Peyer's patch (tissue), 4 donors: Measurements from ENCODE around the gene COPS2. TPM values are rescaled to one million over a fixed set of nuclear protein-coding genes. Genes with fewer than 3 reads are reported as not detected.

Source experiments
- DNase-seq, 3 donors: peaks; one replicate each; pipeline ENCODE4 v3.0.0-alpha.2; 2017 to 2019
- H3K27ac ChIP-seq, 4 donors: fragments of 200-600 bp; sonication (generic); one replicate each; pipeline ENCODE4 v1.5.1; 2016 to 2019
- H3K27me3 ChIP-seq, 2 donors: fragments of 200-600 bp; sonication (generic); one replicate each; pipeline ENCODE4 v1.5.1; 2019
- H3K36me3 ChIP-seq, 3 donors: fragments of 200-600 bp; sonication (generic); one replicate each; pipeline ENCODE4 v1.5.1; 2016 to 2019
- H3K4me1 ChIP-seq, 4 donors: fragments of 200-600 bp; sonication (generic); one replicate each; pipeline ENCODE4 v1.5.1; 2016 to 2019
- H3K4me3 ChIP-seq, 4 donors: fragments of 200-600 bp; sonication (generic); 1 replicate in 3 of 4; 2 replicates in 1 of 4; pipeline ENCODE4 v1.5.1; 2016 to 2019; ENCODE audit warnings: mild to moderate bottlenecking in 1 of 4
- H3K9me3 ChIP-seq, 4 donors: fragments of 200-600 bp; sonication (generic); one replicate each; pipeline ENCODE4 v1.5.1; 2016 to 2019; ENCODE audit warnings: mild to moderate bottlenecking in 1 of 4
- CTCF ChIP-seq, 6 experiments: fragments of 450-650 bp in 4 of 6; fragments of 200-600 bp in 2 of 6; sonication (generic) in 1 of 6; IDR thresholded peaks; one replicate each; pipeline ENCODE4 v1.5.1; 2017 to 2019; ENCODE audit warnings: antibody characterized with exemption in 6 of 6, mild to moderate bottlenecking in 3 of 6, moderate library complexity in 1 of 6
- POLR2A ChIP-seq, 2 donors: fragments of 450-650 bp; IDR thresholded peaks; one replicate each; pipeline ENCODE4 v1.5.1; 2017; ENCODE audit warnings: antibody characterized with exemption in 2 of 2, mild to moderate bottlenecking in 2 of 2, moderate library complexity in 2 of 2
- total RNA-seq, 4 donors: library from RNA; depleted of rRNA; stranded (reverse); fragments of >200 nt; gene quantifications; one replicate each; pipeline ENCODE4 v1.1.0, GENCODE V29; 2016

The COPS2 gene
- total RNA-seq, 4 donors from 2014 or later, result 31.5 to 50.6 (median 39.0) TPM

- Histone ChIP-seq H3K27me3 (no peaks in the 10 kb centered on the region), H3K36me3 (no peaks in the 10 kb centered on the region), H3K4me3 (peak overlapping the region; percentile 83 to 93 (median 88)), H3K27ac (peak overlapping the region; percentile 82 to 89 (median 86)), H3K4me1 (peaks cover 0 to 32% (median 0%) of the 10 kb centered on the region in 4 donors), H3K9me3 (no peaks in the 10 kb centered on the region)
- TF ChIP-seq CTCF (IDR thresholded peaks at IDR 0.05), result no peak
- no peak for TF ChIP-seq POLR2A (IDR thresholded peaks at IDR 0.05)
- DNase-seq, result no peak
Measured at GRCh38 chr15:49154799-49155109, 645 bp downstream of the COPS2 start.

GRCh38 chr15:49154359-49154758 is 1.0 kb downstream of the COPS2 start:
- H3K27me3 ChIP-seq, result no peaks in the 10 kb centered on the region
- H3K4me1 ChIP-seq, result peaks cover 0 to 32% (median 0%) of the 10 kb centered on the region in 4 donors
- DNase-seq, result no peak
- TF ChIP-seq POLR2A (IDR thresholded peaks at IDR 0.05), result no peak
- TF ChIP-seq CTCF (IDR thresholded peaks at IDR 0.05), result no peak
- peak overlapping the region in 2 of 4 donors; percentile 85 to 89 for H3K27ac ChIP-seq
- H3K4me3 ChIP-seq, result peak overlapping the region; percentile 83 to 93 (median 88)
- no peaks in the 10 kb centered on the region for H3K36me3 ChIP-seq
- H3K9me3 ChIP-seq, result no peaks in the 10 kb centered on the region

- DNase-seq, result no peak
- no peaks in the 10 kb centered on the region for H3K36me3 ChIP-seq
- H3K4me3 ChIP-seq, result no peak overlapping the region
- no peak overlapping the region for H3K27ac ChIP-seq
- H3K27me3 ChIP-seq, result no peaks in the 10 kb centered on the region
- TF ChIP-seq POLR2A (IDR thresholded peaks at IDR 0.05) (no peak), CTCF (IDR thresholded peaks at IDR 0.05) (no peak)
- no peaks in the 10 kb centered on the region for H3K9me3 ChIP-seq
- H3K4me1 ChIP-seq, result peaks cover 0 to 34% (median 0%) of the 10 kb centered on the region in 4 donors
Measured at GRCh38 chr15:49152552-49153312, 2.7 kb downstream of the COPS2 start.

- Histone ChIP-seq H3K27me3 (no peaks in the 10 kb centered on the region), H3K9me3 (no peaks in the 10 kb centered on the region), H3K36me3 (no peaks in the 10 kb centered on the region), H3K4me1 (peaks cover 0 to 25% (median 0%) of the 10 kb centered on the region in 4 donors), H3K27ac (no peak overlapping the region), H3K4me3 (no peak overlapping the region)
- DNase-seq, result no peak
- TF ChIP-seq POLR2A (IDR thresholded peaks at IDR 0.05), result no peak
- no peak for TF ChIP-seq CTCF (IDR thresholded peaks at IDR 0.05)
Measured at GRCh38 chr15:49151831-49152230, 3.6 kb downstream of the COPS2 start.

GRCh38 chr15:49148727-49149126 is 6.7 kb downstream of the COPS2 start:
- DNase-seq, result no peak
- Histone ChIP-seq H3K4me3 (no peak overlapping the region), H3K9me3 (no peaks in the 10 kb centered on the region), H3K27ac (no peak overlapping the region), H3K27me3 (no peaks in the 10 kb centered on the region), H3K4me1 (peaks cover 0 to 16% (median 0%) of the 10 kb centered on the region in 4 donors), H3K36me3 (peaks cover 0 to 10% (median 0%) of the 10 kb centered on the region in 3 donors)
- TF ChIP-seq CTCF (IDR thresholded peaks at IDR 0.05) (no peak), POLR2A (IDR thresholded peaks at IDR 0.05) (no peak)
